Uterus (tissue), 4 donors: ENCODE data around the gene CARD14. TPM values are rescaled to one million over a fixed set of nuclear protein-coding genes. Genes with fewer than 3 reads are reported as not detected.

Experiments
- DNase-seq, 2 donors: peaks; one replicate each; pipeline ENCODE4 v3.0.0-alpha.2; 2019 to 2020
- H3K27ac ChIP-seq, 2 donors: fragments of 200-600 bp; sonication (generic); 1 replicate in 1 of 2; 2 replicates in 1 of 2; pipeline ENCODE4 v1.5.1; 2016 to 2018
- H3K27me3 ChIP-seq, 2 donors: fragments of 200-600 bp; sonication (generic); one replicate each; pipeline ENCODE4 v1.5.1; 2018 to 2019; ENCODE audit warnings: control low read depth in 1 of 2
- H3K36me3 ChIP-seq, 2 donors: fragments of 200-600 bp; sonication (generic); one replicate each; pipeline ENCODE4 v1.5.1; 2019; ENCODE audit warnings: control low read depth in 1 of 2
- H3K4me1 ChIP-seq, 2 donors: fragments of 200-600 bp; sonication (generic); one replicate each; pipeline ENCODE4 v1.5.1; 2018 to 2019; ENCODE audit warnings: control low read depth in 1 of 2
- H3K4me3 ChIP-seq, 2 donors: fragments of 200-600 bp; sonication (generic); 1 replicate in 1 of 2; 2 replicates in 1 of 2; pipeline ENCODE4 v1.5.1; 2018 to 2019; ENCODE audit warnings: mild to moderate bottlenecking in 1 of 2
- H3K9me3 ChIP-seq, 2 donors: fragments of 200-600 bp; sonication (generic); one replicate each; pipeline ENCODE4 v1.5.1; 2019; ENCODE audit warnings: control low read depth in 1 of 2
- CTCF ChIP-seq, 4 experiments: fragments of 200-600 bp in 2 of 4; fragments of 450-650 bp in 2 of 4; sonication (generic) in 2 of 4; IDR thresholded peaks; one replicate each; pipeline ENCODE4 v1.5.1; 2016 to 2019; ENCODE audit warnings: antibody characterized with exemption in 4 of 4, mild to moderate bottlenecking in 2 of 4, moderate library complexity in 1 of 4
- POLR2A ChIP-seq, 2 donors: fragments of 450-650 bp; IDR thresholded peaks; one replicate each; pipeline ENCODE4 v1.6.1; 2016; ENCODE audit warnings: antibody characterized with exemption in 2 of 2, mild to moderate bottlenecking in 1 of 2, moderate library complexity in 1 of 2
- intact Hi-C: fragments of 100-400 bp; cut with DNase I; formaldehyde crosslinking; loops from one replicate; pipeline ENCODE4 v1.15.1; 2023; ENCODE audit warnings: low total_unique reads
- total RNA-seq, 4 donors: library from RNA; depleted of rRNA in 3 of 4; stranded (reverse); fragments of >200 nt in 3 of 4; gene quantifications; one replicate each; pipeline versions ENCODE4 v1.1.0 to v1.2.4, GENCODE V29; 2014 to 2023
- donor health status: DM: yes; HTN: yes; CAD: no.

Gene CARD14
- total RNA-seq, 4 donors from 2014 or later = 0.43 to 1.4 TPM; not detected in 2

DNA sequence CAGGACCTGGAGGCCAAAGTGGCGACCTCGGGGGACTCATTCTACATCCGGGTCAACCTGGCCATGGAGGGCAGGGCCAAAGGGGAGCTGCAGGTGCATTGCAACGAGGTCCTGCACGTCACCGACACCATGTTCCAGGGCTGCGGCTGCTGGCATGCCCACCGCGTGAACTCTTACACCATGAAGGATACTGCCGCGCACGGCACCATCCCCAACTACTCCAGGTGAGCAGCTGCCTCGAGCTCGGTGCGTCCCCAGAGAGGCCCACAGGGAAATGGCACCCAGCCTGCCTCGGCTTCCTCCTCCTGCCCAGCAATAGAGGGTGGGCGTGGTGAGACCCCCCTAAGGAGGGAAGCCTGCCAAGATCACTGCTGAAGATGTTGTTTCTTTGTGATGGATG, 32.4 kb downstream of the CARD14 start:
- DNase-seq = no peak
- H3K9me3 ChIP-seq = no peaks in the 10 kb centered on the region
- no peak for TF ChIP-seq CTCF (IDR thresholded peaks at IDR 0.05)
- TF ChIP-seq POLR2A (IDR thresholded peaks at IDR 0.05) = no peak
- no peak overlapping the region for H3K27ac ChIP-seq
- no peak overlapping the region for H3K4me3 ChIP-seq
- intact Hi-C loops = no loop called here
- no peaks in the 10 kb centered on the region for H3K4me1 ChIP-seq
- H3K27me3 ChIP-seq = no peaks in the 10 kb centered on the region
- no peaks in the 10 kb centered on the region for H3K36me3 ChIP-seq

- Histone ChIP-seq H3K27me3 (no peaks in the 10 kb centered on the region), H3K36me3 (no peaks in the 10 kb centered on the region), H3K4me3 (no peak overlapping the region), H3K9me3 (no peaks in the 10 kb centered on the region), H3K27ac (no peak overlapping the region), H3K4me1 (no peaks in the 10 kb centered on the region)
- TF ChIP-seq POLR2A (IDR thresholded peaks at IDR 0.05) = no peak
- TF ChIP-seq CTCF (IDR thresholded peaks at IDR 0.05) = no peak
- intact Hi-C loops = no loop called here
- peak in 1 of 2 donors; percentile 8 for DNase-seq
Measured at GRCh38 chr17:80203471-80203963, 33.7 kb downstream of the CARD14 start.

GRCh38 chr17:80204626-80205468, 35.0 kb downstream of the CARD14 start:
- Histone ChIP-seq H3K4me1 (no peaks in the 10 kb centered on the region), H3K4me3 (no peak overlapping the region), H3K36me3 (no peaks in the 10 kb centered on the region), H3K27ac (no peak overlapping the region), H3K27me3 (no peaks in the 10 kb centered on the region), H3K9me3 (no peaks in the 10 kb centered on the region)
- DNase-seq = no peak
- intact Hi-C loops = no loop called here
- TF ChIP-seq POLR2A (IDR thresholded peaks at IDR 0.05) = no peak
- no peak for TF ChIP-seq CTCF (IDR thresholded peaks at IDR 0.05)

DNA sequence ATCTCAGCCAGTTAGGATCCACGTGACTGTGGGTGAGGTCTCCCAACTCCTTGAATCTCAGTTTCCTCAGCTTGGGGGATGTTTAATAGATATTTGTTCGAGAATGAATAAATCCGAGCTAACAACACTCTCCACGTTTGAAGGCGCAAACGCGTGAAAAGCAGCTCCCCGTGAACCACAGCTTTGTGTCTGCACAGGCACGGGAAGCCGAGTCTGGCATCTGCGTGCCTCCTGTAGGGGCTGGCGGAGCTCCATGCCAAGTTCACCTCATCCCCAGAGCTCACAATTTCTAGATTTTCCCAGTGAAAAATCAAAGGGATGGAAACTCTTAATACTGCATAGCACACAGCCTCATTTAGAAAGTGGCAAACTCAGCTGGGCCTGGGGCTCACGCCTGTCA, 36.0 kb downstream of the CARD14 start:
- intact Hi-C loops = no loop called here
- Histone ChIP-seq H3K4me3 (no peak overlapping the region), H3K36me3 (no peaks in the 10 kb centered on the region), H3K27ac (no peak overlapping the region), H3K9me3 (no peaks in the 10 kb centered on the region), H3K4me1 (no peaks in the 10 kb centered on the region), H3K27me3 (no peaks in the 10 kb centered on the region)
- no peak for TF ChIP-seq POLR2A (IDR thresholded peaks at IDR 0.05)
- no peak for TF ChIP-seq CTCF (IDR thresholded peaks at IDR 0.05)
- DNase-seq = no peak

GRCh38 chr17:80208050-80208449, 38.2 kb downstream of the CARD14 start:
- H3K4me3 ChIP-seq = no peak overlapping the region
- no peaks in the 10 kb centered on the region for H3K36me3 ChIP-seq
- no peaks in the 10 kb centered on the region for H3K27me3 ChIP-seq
- intact Hi-C loops = no loop called here
- TF ChIP-seq POLR2A (IDR thresholded peaks at IDR 0.05) (no peak), CTCF (IDR thresholded peaks at IDR 0.05) (no peak)
- no peak overlapping the region for H3K27ac ChIP-seq
- no peaks in the 10 kb centered on the region for H3K9me3 ChIP-seq
- no peak for DNase-seq
- no peaks in the 10 kb centered on the region for H3K4me1 ChIP-seq
